ENCODE measurements around the gene CCSAP. TPM values are rescaled to one million over a fixed set of nuclear protein-coding genes. Genes with fewer than 3 reads are reported as not detected.

CCSAP gene
- polyA plus RNA-seq, 1 of the 3 experiments (the other 2 are of a cell fraction), result 1.8 TPM

DNA sequence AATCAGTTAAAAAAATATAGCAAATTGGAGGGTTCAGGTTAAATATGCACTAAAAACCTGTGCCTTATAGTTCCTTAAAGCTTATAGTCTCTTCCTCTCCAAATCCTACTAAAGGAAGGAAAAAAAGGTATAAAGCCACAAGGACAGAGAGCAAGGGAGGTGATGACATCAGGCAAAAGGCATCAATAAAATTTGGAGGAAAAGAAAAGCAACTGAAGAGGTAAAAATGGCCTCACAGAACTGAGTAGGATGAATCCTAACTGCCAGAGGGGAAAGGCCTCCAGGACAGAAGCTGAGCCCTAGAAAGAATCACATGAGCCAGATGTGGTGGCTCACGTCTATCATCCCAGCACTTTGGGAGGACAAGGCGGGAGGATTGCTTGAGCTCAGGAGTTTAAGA, 8.1 kb downstream of the CCSAP start:
- CTCF ChIA-PET, result no interaction called here
- peaks cover 0 to 14% of the 10 kb centered on the region in 2 experiments for H3K36me3 ChIP-seq (replicated peaks in 1 of 2; ENCODE audit: control insufficient read depth in 1 of 2, insufficient read depth in 2 of 2, low read length in 1 of 2)
- WGBS (ENCODE audit: low lambda C conversion rate), result 100% methylated on average over 2 of the region's 2 CpGs
- TF ChIP-seq CHD2 (IDR thresholded peaks at IDR 0.05; ENCODE audit: low read length, partially characterized antibody) (no peak), SMC3 (IDR thresholded peaks at IDR 0.05; ENCODE audit: low read depth, low read length) (no peak), EZH2phosphoT487 (IDR thresholded peaks at IDR 0.05; ENCODE audit: borderline replicate concordance, low read depth) (no peak), SIN3A (IDR thresholded peaks at IDR 0.05; ENCODE audit: borderline replicate concordance, low read depth, low read length) (no peak), NFIC (IDR thresholded peaks at IDR 0.05; ENCODE audit: borderline replicate concordance) (no peak), GABPA (IDR thresholded peaks at IDR 0.05; ENCODE audit: low read depth) (no peak), GATA2 (CRISPR knock-in tag; IDR thresholded peaks at IDR 0.05) (no peak), JUND (IDR thresholded peaks at IDR 0.05) (no peak), FOSL2 (IDR thresholded peaks at IDR 0.05; ENCODE audit: borderline replicate concordance, low read depth) (no peak), MEF2A (IDR thresholded peaks at IDR 0.05; ENCODE audit: borderline replicate concordance, low read depth) (no peak), NRF1 (IDR thresholded peaks at IDR 0.05; ENCODE audit: low read depth, low read length) (no peak)
- TF ChIP-seq, protein P1, sequence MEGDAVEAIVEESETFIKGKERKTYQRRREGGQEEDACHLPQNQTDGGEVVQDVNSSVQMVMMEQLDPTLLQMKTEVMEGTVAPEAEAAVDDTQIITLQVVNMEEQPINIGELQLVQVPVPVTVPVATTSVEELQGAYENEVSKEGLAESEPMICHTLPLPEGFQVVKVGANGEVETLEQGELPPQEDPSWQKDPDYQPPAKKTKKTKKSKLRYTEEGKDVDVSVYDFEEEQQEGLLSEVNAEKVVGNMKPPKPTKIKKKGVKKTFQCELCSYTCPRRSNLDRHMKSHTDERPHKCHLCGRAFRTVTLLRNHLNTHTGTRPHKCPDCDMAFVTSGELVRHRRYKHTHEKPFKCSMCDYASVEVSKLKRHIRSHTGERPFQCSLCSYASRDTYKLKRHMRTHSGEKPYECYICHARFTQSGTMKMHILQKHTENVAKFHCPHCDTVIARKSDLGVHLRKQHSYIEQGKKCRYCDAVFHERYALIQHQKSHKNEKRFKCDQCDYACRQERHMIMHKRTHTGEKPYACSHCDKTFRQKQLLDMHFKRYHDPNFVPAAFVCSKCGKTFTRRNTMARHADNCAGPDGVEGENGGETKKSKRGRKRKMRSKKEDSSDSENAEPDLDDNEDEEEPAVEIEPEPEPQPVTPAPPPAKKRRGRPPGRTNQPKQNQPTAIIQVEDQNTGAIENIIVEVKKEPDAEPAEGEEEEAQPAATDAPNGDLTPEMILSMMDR (IDR thresholded peaks at IDR 0.05), result no peak
- TF ChIP-seq, protein P2, sequence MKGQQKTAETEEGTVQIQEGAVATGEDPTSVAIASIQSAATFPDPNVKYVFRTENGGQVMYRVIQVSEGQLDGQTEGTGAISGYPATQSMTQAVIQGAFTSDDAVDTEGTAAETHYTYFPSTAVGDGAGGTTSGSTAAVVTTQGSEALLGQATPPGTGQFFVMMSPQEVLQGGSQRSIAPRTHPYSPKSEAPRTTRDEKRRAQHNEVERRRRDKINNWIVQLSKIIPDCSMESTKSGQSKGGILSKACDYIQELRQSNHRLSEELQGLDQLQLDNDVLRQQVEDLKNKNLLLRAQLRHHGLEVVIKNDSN (IDR thresholded peaks at IDR 0.05; ENCODE audit: borderline replicate concordance, low read depth), result no peak
- TF ChIP-seq, protein P3, sequence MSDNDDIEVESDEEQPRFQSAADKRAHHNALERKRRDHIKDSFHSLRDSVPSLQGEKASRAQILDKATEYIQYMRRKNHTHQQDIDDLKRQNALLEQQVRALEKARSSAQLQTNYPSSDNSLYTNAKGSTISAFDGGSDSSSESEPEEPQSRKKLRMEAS (IDR thresholded peaks at IDR 0.05; ENCODE audit: low read depth), result no peak
- TF ChIP-seq, protein P4, sequence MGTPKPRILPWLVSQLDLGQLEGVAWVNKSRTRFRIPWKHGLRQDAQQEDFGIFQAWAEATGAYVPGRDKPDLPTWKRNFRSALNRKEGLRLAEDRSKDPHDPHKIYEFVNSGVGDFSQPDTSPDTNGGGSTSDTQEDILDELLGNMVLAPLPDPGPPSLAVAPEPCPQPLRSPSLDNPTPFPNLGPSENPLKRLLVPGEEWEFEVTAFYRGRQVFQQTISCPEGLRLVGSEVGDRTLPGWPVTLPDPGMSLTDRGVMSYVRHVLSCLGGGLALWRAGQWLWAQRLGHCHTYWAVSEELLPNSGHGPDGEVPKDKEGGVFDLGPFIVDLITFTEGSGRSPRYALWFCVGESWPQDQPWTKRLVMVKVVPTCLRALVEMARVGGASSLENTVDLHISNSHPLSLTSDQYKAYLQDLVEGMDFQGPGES (IDR thresholded peaks at IDR 0.05; ENCODE audit: low read depth, low read length), result no peak
- DNase-seq, result no peak
- H3K9me3 ChIP-seq, result peaks cover 4% of the 10 kb centered on the region; the same call in 1 of the 2 replicates
- no peaks in the 10 kb centered on the region for H3F3A ChIP-seq (replicated peaks; ENCODE audit: insufficient read depth)
- no peaks in the 10 kb centered on the region for H3K27me3 ChIP-seq (ENCODE audit: insufficient read depth)
- POLR2A ChIA-PET, result interaction anchor here (0.6 kb wide), 1 partner anchor 527 kb away, joined by 7 read pairs; no protein-coding TSS in a partner anchor
- H3K4me2 ChIP-seq, result no peak overlapping the region
- H3K9me2 ChIP-seq, result no peaks in the 10 kb centered on the region
- peaks cover 62% of the 10 kb centered on the region for H3K79me2 ChIP-seq (ENCODE audit: insufficient read depth)
- no peak overlapping the region for H3K4me3 ChIP-seq (ENCODE audit: low read depth in 2 of 2, low read length in 1 of 2)
- H4K20me1 ChIP-seq (ENCODE audit: insufficient read depth), result no peaks in the 10 kb centered on the region
- H2AFZ ChIP-seq (ENCODE audit: low read depth), result no peak overlapping the region
- H3K4me1 ChIP-seq (ENCODE audit: control insufficient read depth in 1 of 2, insufficient read depth in 2 of 2, low read depth in 1 of 2, low read length in 1 of 2), result peaks cover 5 to 12% of the 10 kb centered on the region in 2 experiments; a peak in 3 of 4 replicates
- H3K9ac ChIP-seq, result no peak overlapping the region
- H3K27ac ChIP-seq (ENCODE audit: low read depth in 2 of 2, low read length in 1 of 2), result no peak overlapping the region
